ENCODE results near the gene IWS1.
"Not testable (repeated sequence)": the region's sequence is repeated elsewhere in the genome, so short reads cannot be mapped to it uniquely, and the experiment has no call there.

IWS1 gene

GRCh38 chr2:127527001-127527804 lies 914 bp upstream of the IWS1 start:
- no peak for DNase-seq

DNA sequence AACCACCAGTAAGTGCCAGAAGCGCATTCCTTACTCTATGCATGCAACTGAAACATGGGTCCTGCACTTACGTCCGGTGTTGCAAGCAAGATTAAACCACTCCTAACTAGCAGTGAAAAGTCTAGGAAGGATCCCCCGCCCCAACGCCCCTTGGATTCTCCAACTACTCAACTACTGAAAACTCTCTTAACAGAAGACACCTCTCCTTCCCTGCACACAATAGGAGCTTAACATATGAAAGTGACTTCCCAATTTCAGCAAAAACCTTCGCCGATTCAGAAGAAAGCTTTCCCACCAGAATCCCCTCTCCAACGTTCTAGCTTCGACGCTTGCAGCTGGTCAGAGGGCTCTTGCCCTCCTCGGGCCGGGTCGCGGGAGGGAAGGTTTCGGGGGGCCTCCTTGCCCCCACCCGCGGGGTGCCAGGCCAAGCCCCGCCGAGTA lies 578 bp downstream of the IWS1 start:
- DNase-seq = no peak

- not testable (repeated sequence) for DNase-seq
These were observed 2.0 kb downstream of the IWS1 start for GRCh38 chr2:127524198-127524834.

DNA sequence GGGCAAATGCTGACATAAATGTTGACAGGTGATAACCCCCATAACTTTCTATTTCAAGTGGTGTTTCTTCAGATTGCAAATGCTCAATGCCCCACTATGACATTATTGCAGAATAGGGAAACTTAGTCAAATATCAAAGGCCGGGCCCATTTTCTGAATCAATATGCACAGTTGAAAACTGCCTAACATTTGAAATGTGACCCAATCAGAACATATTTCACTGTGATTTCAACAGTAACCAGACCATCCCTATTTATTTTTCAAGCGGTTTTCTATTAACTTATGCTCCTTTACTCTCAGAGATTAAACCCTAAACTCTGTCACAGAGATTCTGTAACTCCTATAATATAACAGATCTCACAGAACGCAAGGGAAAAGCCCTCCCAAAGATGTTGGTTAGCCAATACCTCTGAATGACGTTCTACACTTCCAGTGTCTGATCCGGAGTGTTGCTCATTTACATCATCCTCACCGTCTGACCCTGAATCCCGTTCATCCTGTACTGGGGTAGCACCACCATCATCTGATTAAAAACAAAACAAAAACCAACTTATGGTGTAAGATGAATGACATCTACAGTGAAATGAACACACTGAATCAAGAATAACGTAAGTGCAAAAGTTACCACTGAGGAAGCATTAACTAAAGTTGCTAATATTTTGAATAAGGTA lies 2.9 kb downstream of the IWS1 start:
- DNase-seq = no peak

GRCh38 chr2:127520424-127520823 lies 5.9 kb downstream of the IWS1 start:
- DNase-seq = no peak

- DNase-seq = no peak
These were observed 8.8 kb downstream of the IWS1 start for GRCh38 chr2:127517465-127517864.

GRCh38 chr2:127516041-127516762 lies 10.1 kb downstream of the IWS1 start:
- peak; percentile 67 for DNase-seq

- DNase-seq = peak; percentile 44
These were observed 10.8 kb downstream of the IWS1 start for GRCh38 chr2:127515383-127515915.

GRCh38 chr2:127514485-127514884 lies 11.8 kb downstream of the IWS1 start:
- peak; percentile 75 for DNase-seq

DNA sequence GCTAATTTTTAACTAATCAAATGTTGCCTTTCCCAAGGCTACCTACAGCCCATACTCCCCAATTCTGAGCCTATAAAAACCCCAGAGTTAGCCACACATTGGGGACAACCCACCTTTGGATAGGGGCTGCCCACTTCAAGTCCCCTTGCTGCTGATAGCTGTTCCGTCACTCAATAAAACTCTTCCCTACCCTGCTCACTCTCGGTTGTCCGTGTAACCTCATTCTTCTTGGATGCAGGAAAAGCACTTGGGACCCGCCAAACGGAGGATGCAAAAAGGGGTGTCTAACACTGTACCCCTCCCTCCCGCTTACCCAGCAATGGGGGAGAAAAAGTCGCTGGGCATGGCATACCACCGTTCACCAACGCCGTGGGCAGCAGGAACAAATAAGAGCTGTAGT lies 12.2 kb downstream of the IWS1 start:
- DNase-seq = no peak

DNA sequence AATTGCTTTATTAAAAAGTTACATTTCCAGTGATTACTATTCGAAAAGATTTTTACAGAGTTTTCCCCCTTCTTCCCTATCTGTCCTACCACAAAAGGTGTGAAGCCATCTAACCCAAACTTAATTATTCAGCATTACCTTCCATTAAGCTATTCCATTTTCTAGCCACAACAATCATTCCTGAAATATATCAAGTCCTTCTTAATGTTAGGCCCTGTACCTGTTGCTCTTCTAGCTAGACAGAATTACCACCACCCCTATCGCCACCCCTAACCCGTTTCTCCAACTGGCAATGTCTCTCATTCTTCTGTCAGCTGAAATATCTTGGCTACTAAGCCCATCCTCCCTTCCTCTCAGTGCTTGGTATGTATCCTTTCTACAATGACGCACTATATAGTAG lies 13.9 kb downstream of the IWS1 start:
- no peak for DNase-seq

- no peak for DNase-seq
These were observed 14.4 kb downstream of the IWS1 start for GRCh38 chr2:127511917-127512316.

GRCh38 chr2:127511090-127511695 lies 15.1 kb downstream of the IWS1 start:
- no peak for DNase-seq

DNA sequence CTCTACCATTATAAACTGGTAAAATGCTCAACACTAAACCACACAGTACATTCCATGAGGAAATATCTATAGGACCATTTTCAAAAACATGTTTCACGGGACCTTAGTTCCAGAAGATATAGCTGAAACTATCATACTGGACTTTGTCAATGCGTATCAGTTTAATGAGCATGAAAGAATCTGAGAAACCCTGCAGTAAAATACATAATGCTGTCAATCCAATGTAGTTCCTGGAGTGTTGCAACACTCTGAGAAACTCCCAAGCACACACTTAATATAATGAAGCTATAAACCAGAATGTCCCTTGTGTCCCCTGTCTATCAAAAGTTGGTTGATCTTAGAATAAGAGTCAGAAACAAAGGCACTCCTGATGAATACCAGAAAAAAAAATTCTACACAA lies 16.2 kb downstream of the IWS1 start:
- no peak for DNase-seq

DNA sequence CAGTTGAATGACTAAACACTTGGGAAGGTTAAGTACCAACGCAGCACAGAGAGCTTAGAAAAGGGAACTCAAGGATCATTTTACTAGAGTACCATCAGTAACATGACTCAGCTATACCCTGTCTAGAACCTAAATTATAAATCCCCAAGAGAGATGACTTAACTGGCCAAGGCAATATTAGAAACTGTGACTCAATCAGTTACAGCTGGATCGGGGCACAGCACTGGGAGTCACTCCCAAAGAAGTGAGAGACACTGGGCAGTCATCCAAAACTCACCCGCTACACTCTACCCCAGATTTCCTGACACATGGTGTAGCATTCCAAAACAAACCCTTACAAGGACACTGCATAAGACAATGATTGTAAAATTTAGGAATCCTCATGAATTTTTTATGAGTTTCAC lies 17.7 kb downstream of the IWS1 start:
- DNase-seq = peak; percentile 77

DNA sequence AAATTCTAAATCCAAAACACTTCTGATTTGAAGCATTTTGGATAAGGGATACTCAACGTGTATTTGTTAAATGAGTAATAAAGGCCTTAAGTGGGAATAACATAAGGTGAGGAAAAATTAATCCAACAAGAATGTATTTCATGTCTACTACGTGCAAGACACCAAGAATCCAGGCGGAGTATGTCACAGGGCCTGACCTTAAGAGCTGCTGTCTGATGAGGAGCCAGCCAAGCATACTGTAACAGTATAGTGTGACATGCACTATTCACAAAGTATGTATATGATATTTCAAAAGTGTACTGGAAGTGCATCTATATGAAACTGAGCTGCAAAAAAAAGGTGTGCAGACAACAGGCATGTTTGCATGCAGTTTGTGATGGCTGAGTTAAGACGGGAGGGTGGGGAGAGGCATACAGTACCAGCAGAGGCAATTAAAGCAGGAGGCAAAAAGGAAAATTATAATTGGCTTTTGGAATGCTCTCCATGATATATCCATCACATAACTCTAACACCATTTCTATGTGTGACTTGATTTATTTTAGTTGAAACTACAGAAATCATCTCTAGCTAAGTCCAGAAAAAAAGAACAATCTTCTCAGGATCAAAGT lies 18.2 kb downstream of the IWS1 start:
- DNase-seq = no peak

DNA sequence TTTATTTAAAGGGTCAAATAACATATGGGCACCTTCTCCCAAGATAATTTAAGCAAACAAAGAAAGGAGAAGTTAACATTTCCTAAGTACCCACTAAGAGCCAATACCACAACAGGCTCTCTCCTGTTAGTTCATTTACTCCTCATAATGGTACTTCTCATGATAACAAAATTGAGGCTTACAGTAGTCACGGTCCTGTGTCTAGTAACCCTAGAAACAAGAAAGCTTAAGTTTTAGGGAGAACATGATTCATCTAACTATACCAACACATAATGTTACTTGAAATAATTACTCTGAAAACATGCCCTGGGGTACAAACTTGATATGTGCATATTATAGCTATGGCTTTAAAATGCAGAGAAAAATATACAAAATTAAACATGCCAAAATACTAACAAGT lies 19.8 kb downstream of the IWS1 start:
- DNase-seq = no peak

DNA sequence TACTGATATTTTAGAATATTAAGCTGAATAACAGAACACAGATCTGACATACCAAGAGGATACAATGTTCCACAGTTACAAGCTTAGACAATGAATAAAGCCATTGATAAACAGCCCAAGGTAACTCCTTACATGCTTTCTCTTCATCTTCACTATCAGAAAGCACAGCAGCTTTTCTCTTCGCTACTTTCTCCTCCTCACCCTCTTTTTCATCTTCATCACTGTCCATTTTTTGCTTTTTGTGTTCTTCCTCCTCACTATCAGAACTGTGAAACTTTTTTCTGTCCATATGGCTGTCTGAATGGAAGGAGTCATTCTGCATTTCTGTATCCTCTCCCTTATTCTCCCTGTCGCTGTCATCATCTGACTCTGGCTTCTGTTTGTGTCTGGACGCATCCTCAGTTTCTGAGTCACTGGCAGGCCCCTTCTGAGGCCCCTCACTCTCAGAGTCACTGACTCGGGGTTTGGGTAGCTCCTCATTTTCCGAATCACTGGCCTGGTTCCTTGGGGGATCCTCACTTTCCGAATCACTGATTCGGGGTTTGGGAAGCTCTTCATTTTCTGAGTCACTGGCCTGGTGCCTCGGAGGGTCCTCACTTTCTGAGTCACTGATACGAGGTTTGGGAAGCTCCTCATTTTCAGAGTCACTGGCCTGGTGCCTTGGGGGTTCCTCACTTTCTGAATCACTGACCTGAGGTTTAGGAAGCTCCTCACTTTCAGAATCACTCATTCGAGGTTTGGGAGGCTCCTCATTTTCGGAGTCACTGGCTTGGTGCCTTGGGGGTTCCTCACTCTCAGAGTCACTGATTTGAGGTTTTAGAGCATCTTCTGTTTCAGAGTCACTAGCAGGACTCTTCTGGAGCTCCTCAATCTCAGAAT lies 21.5 kb downstream of the IWS1 start:
- no peak for DNase-seq

GRCh38 chr2:127503491-127503890 lies 22.8 kb downstream of the IWS1 start:
- no peak for DNase-seq

DNA sequence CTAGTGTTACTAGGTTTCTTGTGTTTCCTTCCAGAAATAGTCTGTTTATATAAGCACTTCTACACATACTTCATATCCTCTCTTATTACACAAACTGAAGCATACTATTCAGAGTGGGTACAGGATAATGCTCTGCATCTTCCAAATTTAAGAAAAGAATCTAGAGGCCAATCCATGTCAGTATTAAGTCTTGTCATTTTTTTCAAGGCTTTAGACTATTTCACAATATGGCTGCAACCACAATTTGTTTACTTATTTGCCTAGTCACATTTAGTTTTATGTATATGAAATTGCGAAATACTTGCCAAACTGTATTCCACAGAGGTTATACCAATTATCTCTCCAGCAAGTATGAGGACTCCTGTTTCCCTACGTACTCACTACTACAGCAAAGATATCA lies 27.9 kb downstream of the IWS1 start:
- DNase-seq = no peak

GRCh38 chr2:127490283-127490682 lies 36.0 kb downstream of the IWS1 start:
- no peak for DNase-seq
